Measurements from ENCODE around the gene ABLIM1. TPM values are rescaled to one million over a fixed set of nuclear protein-coding genes. Genes with fewer than 3 reads are reported as not detected.

The ABLIM1 gene
- total and polyA plus RNA-seq, 2 of the 4 experiments (the other 2 are of a cell fraction), result 7.7 to 9.9 TPM

GRCh38 chr10:114618722-114619121 lies 39.4 kb downstream of the ABLIM1 start:
- Histone ChIP-seq H3K4ac (ENCODE audit: low read depth, low read length) (no peak overlapping the region), H4K20me1 (ENCODE audit: insufficient read depth, low read length) (peaks cover 7% of the 10 kb centered on the region; the same call in 1 of the 2 replicates), H3K9ac (ENCODE audit: low read depth, low read length) (no peak overlapping the region), H4K91ac (ENCODE audit: insufficient read depth, low read depth, low read length) (no peak overlapping the region), H3K4me1 (ENCODE audit: control insufficient read depth, insufficient read depth, low read length) (peaks cover 11% of the 10 kb centered on the region), H2BK15ac (ENCODE audit: low read depth, low read length) (no peak overlapping the region), H2AFZ (replicated peaks; ENCODE audit: low read length, poor library complexity) (no peak overlapping the region), H3K9me1 (ENCODE audit: insufficient read depth, low read length) (peaks cover 18% of the 10 kb centered on the region), H3K79me1 (ENCODE audit: low read depth in 1 of 2, low read length in 2 of 2) (peaks cover 0 to 7% of the 10 kb centered on the region in 2 experiments; a peak in 1 of 4 replicates), H3K4me2 (ENCODE audit: low read depth, low read length) (no peak overlapping the region), H3K23ac (ENCODE audit: low read depth, low read length) (no peak overlapping the region), H3K56ac (ENCODE audit: extremely low read depth, insufficient read depth, low read length) (no peak overlapping the region), H3K27ac (ENCODE audit: insufficient read depth, low read length) (no peak overlapping the region), H3K18ac (ENCODE audit: low read depth, low read length) (no peak overlapping the region), H3K27me3 (ENCODE audit: control insufficient read depth, insufficient read depth, low read length) (peaks cover 5% of the 10 kb centered on the region; the same call in 1 of the 2 replicates), H3K36me3 (ENCODE audit: control insufficient read depth, insufficient read depth, low read length) (no peaks in the 10 kb centered on the region), H3K9me3 (ENCODE audit: control insufficient read depth, insufficient read depth, low read length) (no peaks in the 10 kb centered on the region), H2BK20ac (ENCODE audit: low read depth, low read length) (no peak overlapping the region), H4K8ac (ENCODE audit: low read depth in 2 of 2, low read length in 2 of 2) (no peak overlapping the region), H2AK9ac (replicated peaks; ENCODE audit: low read depth, low read length, poor library complexity) (no peak overlapping the region), H3K4me3 (ENCODE audit: insufficient read depth, low read depth, low read length) (no peak overlapping the region), H2BK5ac (ENCODE audit: low read depth, low read length, poor library complexity, severe bottlenecking) (no peak overlapping the region), H2AK5ac (ENCODE audit: low read depth, low read length) (no peak overlapping the region), H3K14ac (replicated peaks; ENCODE audit: low read depth, low read length) (no peak overlapping the region), H2BK120ac (ENCODE audit: low read depth, low read length) (no peak overlapping the region), H4K5ac (ENCODE audit: low read depth, low read length) (no peak overlapping the region)
- DNase-seq (no peak), ATAC-seq (ENCODE audit: low read depth) (no peak)
- intact Hi-C loops (cut with micrococcal nuclease), result no loop called here
- no TSS peak for BruUV-seq (replicated peaks)
- TF ChIP-seq, protein P1, sequence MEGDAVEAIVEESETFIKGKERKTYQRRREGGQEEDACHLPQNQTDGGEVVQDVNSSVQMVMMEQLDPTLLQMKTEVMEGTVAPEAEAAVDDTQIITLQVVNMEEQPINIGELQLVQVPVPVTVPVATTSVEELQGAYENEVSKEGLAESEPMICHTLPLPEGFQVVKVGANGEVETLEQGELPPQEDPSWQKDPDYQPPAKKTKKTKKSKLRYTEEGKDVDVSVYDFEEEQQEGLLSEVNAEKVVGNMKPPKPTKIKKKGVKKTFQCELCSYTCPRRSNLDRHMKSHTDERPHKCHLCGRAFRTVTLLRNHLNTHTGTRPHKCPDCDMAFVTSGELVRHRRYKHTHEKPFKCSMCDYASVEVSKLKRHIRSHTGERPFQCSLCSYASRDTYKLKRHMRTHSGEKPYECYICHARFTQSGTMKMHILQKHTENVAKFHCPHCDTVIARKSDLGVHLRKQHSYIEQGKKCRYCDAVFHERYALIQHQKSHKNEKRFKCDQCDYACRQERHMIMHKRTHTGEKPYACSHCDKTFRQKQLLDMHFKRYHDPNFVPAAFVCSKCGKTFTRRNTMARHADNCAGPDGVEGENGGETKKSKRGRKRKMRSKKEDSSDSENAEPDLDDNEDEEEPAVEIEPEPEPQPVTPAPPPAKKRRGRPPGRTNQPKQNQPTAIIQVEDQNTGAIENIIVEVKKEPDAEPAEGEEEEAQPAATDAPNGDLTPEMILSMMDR (conservative IDR thresholded peaks at IDR 0.05; ENCODE audit: low read depth, low read length), result no peak
- no peak for TF ChIP-seq SMC3 (IDR thresholded peaks at IDR 0.05; ENCODE audit: low read depth, low read length)
- no peak for TF ChIP-seq NFE2L2 (IDR thresholded peaks at IDR 0.05; ENCODE audit: low read depth, low read length)
- TF ChIP-seq RAD21 (IDR thresholded peaks at IDR 0.05; ENCODE audit: low read length), result no peak
- WGBS, 2 experiments (ENCODE audit: extremely low coverage in 2 of 2, insufficient read length in 1 of 2), result no CpG with 5 or more reads among the region's 3 CpGs
- in situ Hi-C loops (cut with MboI; ENCODE audit: low sequenced_read_pairs), result no loop called here
- ChIA-PET CTCF (no interaction called here), POLR2A (ENCODE audit: unreplicated experiment) (no interaction called here)
- dilution Hi-C loops (cut with HindIII; ENCODE audit: low sequenced_read_pairs, unreplicated experiment), result no loop called here

All from IMR-90 (cell line).